Measurements from ENCODE around the gene SNCB.

SNCB gene

GRCh38 chr5:176644294-176644693 is 14.0 kb upstream of the SNCB start:
- no peak for DNase-seq

- no peak for DNase-seq
Measured at GRCh38 chr5:176643491-176644219, 13.3 kb upstream of the SNCB start.

- no peak for DNase-seq
Measured at GRCh38 chr5:176642675-176643490, 12.5 kb upstream of the SNCB start.

- no peak for DNase-seq
Measured at GRCh38 chr5:176640616-176641015, 10.3 kb upstream of the SNCB start.

GRCh38 chr5:176639981-176640380 is 9.6 kb upstream of the SNCB start:
- DNase-seq: no peak

- no peak for DNase-seq
Measured at GRCh38 chr5:176639208-176639607, 8.9 kb upstream of the SNCB start.

- no peak for DNase-seq
Measured at GRCh38 chr5:176638437-176638836, 8.1 kb upstream of the SNCB start.

GRCh38 chr5:176637556-176637955 is 7.2 kb upstream of the SNCB start:
- DNase-seq: no peak

- no peak for DNase-seq
Measured at GRCh38 chr5:176636426-176636825, 6.1 kb upstream of the SNCB start.

GRCh38 chr5:176633598-176633997 is 3.3 kb upstream of the SNCB start:
- DNase-seq: no peak

- DNase-seq: no peak
Measured at GRCh38 chr5:176632745-176633144, 2.4 kb upstream of the SNCB start.

GRCh38 chr5:176631383-176632200 is 1.3 kb upstream of the SNCB start:
- DNase-seq: no peak

- DNase-seq: no peak
Measured at GRCh38 chr5:176630681-176631222, 418 bp upstream of the SNCB start.

GRCh38 chr5:176629317-176629852 is 949 bp downstream of the SNCB start:
- no peak for DNase-seq

- no peak for DNase-seq
Measured at GRCh38 chr5:176628406-176629228, 1.7 kb downstream of the SNCB start.

GRCh38 chr5:176627582-176627981 is 2.8 kb downstream of the SNCB start:
- DNase-seq: no peak

- no peak for DNase-seq
Measured at GRCh38 chr5:176626876-176627236, 3.5 kb downstream of the SNCB start.

GRCh38 chr5:176625966-176626875 is 4.1 kb downstream of the SNCB start:
- DNase-seq: no peak

- DNase-seq: no peak
Measured at GRCh38 chr5:176625512-176625911, 4.8 kb downstream of the SNCB start.

GRCh38 chr5:176624938-176625337 is 5.4 kb downstream of the SNCB start:
- no peak for DNase-seq

- DNase-seq: no peak
Measured at GRCh38 chr5:176624142-176624541, 6.2 kb downstream of the SNCB start.
